Stimulated activated naive CD8-positive, alpha-beta T cell treated with anti-CD3 and anti-CD28 coated beads, Interleukin-15, Interleukin-2, amounts not matched to agents 100 U/mL and 50 U/mL, for 24 hours (primary cell): Measurements from ENCODE around the gene SMG6.
"Not testable (repeated sequence)": the region's sequence is repeated elsewhere in the genome, so short reads cannot be mapped to it uniquely, and the experiment has no call there.

Experiments
- ATAC-seq: fragments of 150-1000 bp; cut with Tn5 transposase; one replicate; pipeline ENCODE4 v1.10.0; 2021
- DNase-seq: peaks from one replicate; pipeline ENCODE4 v3.0.0; 2021

SMG6 gene

GRCh38 chr17:2202996-2203575 lies 100.5 kb downstream of the SMG6 start:
- no peak for ATAC-seq

GRCh38 chr17:2202302-2202995 lies 101.1 kb downstream of the SMG6 start:
- ATAC-seq (no peak), DNase-seq (no peak)

More at GRCh38 chr17:2202996-2203575, 100.5 kb downstream of the SMG6 start:
- DNase-seq = no peak

- ATAC-seq, DNase-seq: not testable (repeated sequence)
These were observed 104.2 kb downstream of the SMG6 start for GRCh38 chr17:2199386-2199785.

- DNase-seq = no peak
- ATAC-seq = no peak
These were observed 104.7 kb downstream of the SMG6 start for GRCh38 chr17:2198927-2199326.

- ATAC-seq (no peak), DNase-seq (no peak)
These were observed 106.3 kb downstream of the SMG6 start for GRCh38 chr17:2197271-2197670.

- DNase-seq = peak; percentile 64
- ATAC-seq = peak; percentile 93
These were observed 107.9 kb downstream of the SMG6 start for GRCh38 chr17:2195729-2196128.

GRCh38 chr17:2194889-2195335 lies 108.7 kb downstream of the SMG6 start:
- no peak for ATAC-seq
- no peak for DNase-seq

- DNase-seq (peak; percentile 68), ATAC-seq (peak; percentile 82)
These were observed 111.1 kb downstream of the SMG6 start for GRCh38 chr17:2192367-2193057.

GRCh38 chr17:2191785-2192184 lies 111.8 kb downstream of the SMG6 start:
- DNase-seq = no peak
- no peak for ATAC-seq

GRCh38 chr17:2191227-2191626 lies 112.4 kb downstream of the SMG6 start:
- DNase-seq = no peak
- ATAC-seq = no peak

- no peak for DNase-seq
These were observed 113.6 kb downstream of the SMG6 start for GRCh38 chr17:2190014-2190413.

GRCh38 chr17:2188971-2189630 lies 114.5 kb downstream of the SMG6 start:
- DNase-seq = no peak
- ATAC-seq = no peak

More at GRCh38 chr17:2190014-2190413, 113.6 kb downstream of the SMG6 start:
- ATAC-seq = no peak

- no peak for DNase-seq
- ATAC-seq = no peak
These were observed 115.8 kb downstream of the SMG6 start for GRCh38 chr17:2187758-2188157.

GRCh38 chr17:2186937-2187336 lies 116.6 kb downstream of the SMG6 start:
- no peak for DNase-seq
- ATAC-seq = no peak

GRCh38 chr17:2184993-2185931 lies 118.3 kb downstream of the SMG6 start:
- no peak for ATAC-seq
- DNase-seq = no peak

- ATAC-seq = no peak
- no peak for DNase-seq
These were observed 120.2 kb downstream of the SMG6 start for GRCh38 chr17:2183346-2183745.

- ATAC-seq (no peak), DNase-seq (no peak)
These were observed 121.6 kb downstream of the SMG6 start for GRCh38 chr17:2181897-2182448.

- ATAC-seq (no peak), DNase-seq (no peak)
These were observed 122.2 kb downstream of the SMG6 start for GRCh38 chr17:2181206-2181896.

GRCh38 chr17:2180768-2181167 lies 122.8 kb downstream of the SMG6 start:
- DNase-seq = no peak
- ATAC-seq = no peak

GRCh38 chr17:2179615-2180295 lies 123.8 kb downstream of the SMG6 start:
- DNase-seq (no peak), ATAC-seq (no peak)
